GM19397 (cell line): Measurements from ENCODE around the gene RANBP6.
"Not testable (repeated sequence)": the region's sequence is repeated elsewhere in the genome, so short reads cannot be mapped to it uniquely, and the experiment has no call there.

ENCODE experiments used
- ATAC-seq: cut with Tn5 transposase; IDR thresholded peaks from one replicate; pipeline ENCODE4 v1.9.1; 2021; ENCODE audit warnings: mild to moderate bottlenecking, moderate library complexity; ENCODE audit not compliant: unreplicated experiment

The RANBP6 gene

DNA sequence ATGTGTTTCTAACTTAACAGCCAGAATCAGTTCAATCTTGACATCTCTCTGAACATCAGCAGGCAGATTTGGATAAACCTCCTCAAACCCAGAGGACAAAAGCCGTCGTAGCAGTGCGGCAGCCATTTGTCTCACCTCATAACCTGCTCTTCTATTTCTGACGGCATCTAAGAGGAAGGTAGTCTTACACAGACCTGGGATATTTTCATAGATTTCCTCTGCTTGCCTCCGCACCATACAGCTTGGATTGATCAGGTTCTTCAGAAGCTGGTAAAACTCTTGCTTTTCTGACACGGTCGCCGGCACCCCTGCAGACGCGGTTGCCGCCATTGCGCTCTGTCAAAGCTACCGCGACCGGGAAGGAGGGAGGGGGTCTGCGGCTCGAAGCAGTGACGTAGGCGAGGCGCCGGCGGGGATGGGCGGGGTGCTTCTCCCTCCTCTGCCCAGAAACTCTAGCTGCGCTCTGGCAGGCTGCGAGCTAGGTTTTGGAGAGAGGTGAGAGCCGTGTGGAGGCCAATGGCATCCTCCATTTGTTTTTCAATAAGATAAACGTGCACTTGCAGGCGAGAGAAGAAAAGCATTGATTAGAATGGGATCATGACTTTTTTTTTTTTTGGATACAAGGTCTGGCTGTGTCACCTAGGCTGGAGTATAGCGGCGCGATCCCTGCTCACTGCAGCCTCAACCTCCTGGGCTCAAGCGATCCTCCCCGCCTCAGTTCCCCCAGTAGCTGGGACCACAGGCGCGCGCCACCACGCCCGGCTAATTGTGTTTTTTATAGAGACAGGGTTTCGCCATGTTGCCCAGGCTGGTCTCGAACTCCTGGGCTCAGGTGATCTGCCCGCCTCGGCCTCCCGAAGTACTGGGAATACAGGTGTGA lies at the start of gene RANBP6:
TSS of gene RANBP6 (minus strand) at position 347 of the 880 bp plus-strand sequence. CDS start at position 330, 17 bp downstream.
- peak; percentile 99 for ATAC-seq

DNA sequence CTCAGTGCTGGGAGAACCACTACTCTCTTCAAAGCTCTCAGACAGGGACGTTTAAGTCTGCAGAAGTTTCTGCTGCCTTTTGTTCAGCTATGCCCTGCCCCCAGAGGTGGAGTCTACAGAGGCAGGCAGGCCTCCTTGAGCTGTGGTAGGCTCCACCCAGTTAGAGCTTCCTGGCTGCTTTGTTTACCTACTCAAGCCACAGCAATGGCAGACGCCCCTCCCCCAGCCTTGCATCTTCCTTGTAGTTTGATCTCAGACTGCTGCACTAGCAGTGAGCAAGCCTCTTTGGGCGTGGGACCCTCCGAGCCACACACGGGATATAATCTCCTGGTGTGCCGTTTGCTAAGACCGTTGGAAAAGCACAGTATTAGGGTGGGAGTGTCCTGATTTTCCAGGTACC lies 47.7 kb upstream of the RANBP6 start:
- not testable (repeated sequence) for ATAC-seq

DNA sequence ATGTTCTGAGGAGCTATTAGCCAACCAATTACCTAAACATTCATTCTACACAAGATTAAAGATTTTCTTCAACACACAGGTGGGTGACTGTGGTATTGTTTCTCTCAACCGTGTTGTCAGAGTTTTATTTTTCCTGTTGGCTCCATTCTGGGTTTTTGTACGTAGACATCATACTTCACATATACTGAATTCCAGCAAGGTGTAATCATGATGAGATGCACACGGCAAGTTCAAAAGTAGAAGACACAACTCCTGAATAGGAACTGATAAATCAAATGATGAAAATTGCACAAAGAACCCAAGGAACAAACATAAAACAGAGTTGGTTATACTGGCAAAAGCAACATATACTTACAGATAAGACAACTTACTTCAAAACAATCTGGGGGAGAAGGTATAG lies 40.2 kb upstream of the RANBP6 start:
- ATAC-seq: no peak

DNA sequence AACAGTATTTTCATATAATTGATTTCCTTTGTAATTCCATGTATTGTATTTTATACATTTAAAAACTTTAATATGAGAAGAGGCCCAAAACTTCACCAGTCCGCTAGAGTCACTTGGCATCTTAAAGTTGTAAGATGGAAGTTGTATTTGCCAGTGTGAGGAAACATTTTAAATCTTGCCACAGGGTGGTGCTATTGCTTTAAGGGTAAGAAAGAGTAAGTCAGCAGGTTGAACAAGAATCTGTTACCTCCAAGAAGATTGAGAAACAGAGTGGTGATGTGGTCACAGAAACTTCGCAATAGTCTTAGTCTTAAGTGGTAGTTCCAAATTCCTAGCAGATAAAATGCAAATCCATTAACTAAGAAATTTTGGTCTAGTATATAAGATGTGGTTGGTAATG lies 39.8 kb upstream of the RANBP6 start:
- no peak for ATAC-seq

DNA sequence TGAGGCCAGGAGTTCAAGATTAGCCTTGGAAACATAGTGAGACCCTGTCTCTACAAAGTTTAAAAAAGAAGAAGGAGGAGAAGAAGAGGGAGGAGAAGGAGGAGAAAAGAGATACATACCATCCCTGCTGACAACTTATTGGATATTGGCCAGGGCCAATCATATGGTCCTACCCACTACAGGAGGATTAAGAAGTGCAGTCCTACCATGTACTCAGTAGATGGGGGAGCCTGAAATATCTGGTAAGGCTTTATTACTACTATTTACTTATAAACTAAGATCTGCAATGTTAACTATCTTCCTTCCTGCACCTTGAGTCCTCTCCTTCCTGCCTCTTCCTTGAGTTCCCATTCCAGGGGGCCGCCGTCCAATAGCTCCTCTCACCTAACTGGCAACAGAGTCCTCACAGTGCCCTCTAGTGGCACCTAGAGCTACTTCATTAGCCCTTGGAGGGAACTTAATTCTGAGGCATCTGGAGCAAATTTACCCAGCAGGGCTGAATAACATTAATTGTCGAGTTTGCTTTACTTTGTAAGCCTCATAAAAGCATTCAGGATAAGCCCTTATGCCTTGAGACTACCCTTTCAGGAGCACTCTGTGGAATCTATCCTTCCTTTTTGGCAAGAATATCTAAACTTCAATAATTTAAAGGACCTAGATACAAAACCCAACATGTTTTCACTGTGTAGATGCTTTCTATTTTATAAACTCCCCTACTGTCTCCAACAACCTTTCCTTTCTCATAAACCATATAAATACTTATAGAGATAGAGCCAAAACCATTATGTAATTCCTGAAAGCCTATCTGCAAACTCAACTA lies 39.1 kb upstream of the RANBP6 start:
- ATAC-seq: no peak

DNA sequence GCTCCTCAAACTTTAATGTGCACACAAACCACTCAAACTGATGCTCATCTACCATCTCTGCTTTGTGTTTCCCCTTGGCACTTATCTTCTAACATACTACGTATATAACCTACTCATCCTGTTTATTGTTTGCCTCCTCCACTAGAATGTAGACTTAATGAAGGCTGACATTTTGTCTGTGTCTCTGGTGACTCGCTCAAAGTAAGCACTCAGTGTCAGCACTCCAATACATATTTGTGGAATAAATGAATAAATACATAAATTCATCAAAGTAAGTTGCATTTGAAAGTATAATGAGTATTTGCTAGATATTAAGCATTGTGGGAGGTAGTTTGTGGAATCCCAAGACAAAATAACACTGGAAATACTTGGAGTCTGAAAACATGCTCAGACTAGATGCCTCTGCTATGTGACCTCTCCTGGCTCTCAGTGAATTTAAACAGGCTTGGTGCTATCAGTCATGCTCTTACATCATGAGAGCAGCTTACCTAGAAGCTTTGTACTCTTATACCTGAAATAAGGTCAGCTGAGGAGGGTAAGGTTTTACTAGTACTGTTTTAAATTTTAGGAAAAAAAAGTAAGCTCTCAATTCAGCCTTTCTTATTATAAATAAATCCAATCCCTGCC lies 37.0 kb upstream of the RANBP6 start:
- no peak for ATAC-seq

DNA sequence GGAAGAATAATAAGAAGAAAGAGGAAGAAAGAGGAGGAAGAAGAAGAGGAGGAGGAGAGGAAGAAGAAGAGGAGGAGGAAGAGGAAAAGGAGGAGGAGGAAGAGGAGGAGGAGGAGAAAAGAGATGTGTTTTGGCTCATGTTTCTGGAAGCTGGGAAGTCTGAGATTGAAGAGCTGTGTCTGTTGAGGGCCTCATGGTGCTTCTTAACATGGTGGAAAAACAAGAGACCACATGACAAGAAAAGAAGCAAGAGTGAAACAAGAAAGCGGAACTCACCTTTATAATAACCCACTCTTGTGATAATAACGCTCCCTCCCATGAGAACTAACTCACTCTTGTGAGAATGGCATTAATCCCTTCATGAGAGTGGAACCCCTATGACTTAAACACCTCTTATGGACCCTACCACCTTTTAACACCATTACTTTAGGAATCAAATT lies 36.1 kb upstream of the RANBP6 start:
- ATAC-seq: peak; percentile 46

DNA sequence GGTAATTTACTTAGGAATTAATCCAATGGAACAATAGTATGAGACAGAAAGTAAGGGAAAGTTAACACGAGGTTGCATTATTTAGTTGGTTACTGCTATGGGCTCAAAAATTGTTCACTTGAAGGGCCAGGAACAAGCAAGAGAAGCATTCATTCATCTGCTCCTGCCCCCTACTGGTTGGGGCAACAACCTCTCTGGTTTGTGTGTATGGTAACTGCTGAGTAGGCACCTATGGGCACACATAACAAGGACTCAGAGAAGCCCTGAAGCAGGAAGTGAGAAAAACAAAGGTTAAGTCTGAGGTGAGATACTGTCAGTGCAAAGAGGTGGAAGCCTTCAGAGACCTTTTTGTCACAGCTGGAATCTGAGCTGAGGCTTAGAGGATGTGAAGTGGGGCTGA lies 34.4 kb upstream of the RANBP6 start:
- peak; percentile 44 for ATAC-seq

DNA sequence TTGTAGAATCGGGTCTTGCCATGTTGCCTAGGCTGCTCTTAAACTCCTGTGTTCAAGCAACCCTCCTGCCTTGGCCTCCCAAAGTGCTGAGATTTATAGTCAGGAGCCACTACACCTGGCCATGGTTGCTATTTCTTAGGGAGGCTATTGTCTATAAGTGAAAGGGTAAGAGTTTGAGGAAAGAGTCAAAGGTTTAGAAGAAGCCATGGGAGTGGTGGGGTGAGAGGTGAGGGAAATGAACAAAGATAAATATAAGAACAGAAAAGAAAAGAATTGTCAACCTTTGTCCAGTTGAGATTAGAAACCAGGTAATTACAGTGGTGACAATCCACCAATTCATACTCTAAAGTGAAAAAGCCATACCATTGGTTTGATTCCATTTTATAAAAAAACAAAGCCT lies 32.6 kb upstream of the RANBP6 start:
- no peak for ATAC-seq

DNA sequence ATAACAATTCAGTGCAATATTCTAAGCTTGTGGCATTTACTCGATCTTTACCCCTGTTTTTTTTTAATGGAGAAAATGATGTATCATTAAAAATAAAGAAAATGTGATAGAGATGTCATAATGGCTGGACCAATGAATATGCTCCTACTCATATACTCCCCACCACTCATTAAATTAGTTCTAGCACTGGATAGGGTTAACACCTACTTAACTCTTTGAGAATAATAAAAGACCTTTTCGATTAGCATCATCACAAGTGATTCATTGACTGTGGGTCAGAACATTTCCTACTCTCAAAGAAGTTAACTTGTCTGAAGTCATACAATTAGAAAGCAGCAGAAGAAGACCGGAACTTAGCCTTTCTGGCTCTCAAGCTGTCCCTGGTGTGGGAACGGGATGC lies 31.6 kb upstream of the RANBP6 start:
- no peak for ATAC-seq

DNA sequence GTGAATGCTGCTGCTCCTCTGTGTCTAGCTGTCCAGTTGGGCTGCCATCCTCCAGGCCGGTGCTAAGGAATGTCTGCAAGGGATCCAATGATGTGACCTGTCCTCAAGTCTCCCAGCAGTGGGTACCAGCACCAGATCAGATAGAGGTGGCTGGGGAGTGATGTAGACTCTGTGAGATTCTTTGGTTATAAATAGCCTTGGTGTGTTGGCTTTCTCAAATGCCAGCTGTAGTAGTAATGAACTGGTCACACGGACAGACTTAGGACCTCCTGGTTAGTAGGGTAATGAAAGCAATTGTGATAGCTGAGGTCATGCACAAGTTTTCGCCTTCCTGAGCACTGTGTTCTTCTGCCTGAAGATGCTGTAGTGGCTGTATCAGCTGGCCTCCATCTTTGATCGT lies 29.9 kb upstream of the RANBP6 start:
- ATAC-seq: no peak

DNA sequence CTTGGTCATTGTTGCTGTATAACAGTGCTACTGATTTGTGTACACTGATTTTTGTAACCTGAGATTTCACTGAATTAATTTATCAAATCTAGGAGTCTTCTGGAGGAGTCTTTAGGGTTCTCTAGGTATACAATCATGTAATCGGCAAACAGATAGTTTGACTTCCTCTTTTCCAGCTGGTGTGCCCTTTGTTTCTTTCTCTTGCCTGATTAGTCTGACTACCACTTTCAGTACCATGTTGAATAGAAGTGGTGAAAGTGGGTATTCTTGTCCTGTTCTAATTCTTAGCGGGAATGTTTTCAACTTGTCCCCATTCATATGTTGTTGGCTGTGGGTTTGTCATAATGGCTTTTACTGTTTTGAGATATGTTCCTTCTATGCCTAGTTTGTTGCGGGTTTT lies 24.7 kb upstream of the RANBP6 start:
- ATAC-seq: no peak

DNA sequence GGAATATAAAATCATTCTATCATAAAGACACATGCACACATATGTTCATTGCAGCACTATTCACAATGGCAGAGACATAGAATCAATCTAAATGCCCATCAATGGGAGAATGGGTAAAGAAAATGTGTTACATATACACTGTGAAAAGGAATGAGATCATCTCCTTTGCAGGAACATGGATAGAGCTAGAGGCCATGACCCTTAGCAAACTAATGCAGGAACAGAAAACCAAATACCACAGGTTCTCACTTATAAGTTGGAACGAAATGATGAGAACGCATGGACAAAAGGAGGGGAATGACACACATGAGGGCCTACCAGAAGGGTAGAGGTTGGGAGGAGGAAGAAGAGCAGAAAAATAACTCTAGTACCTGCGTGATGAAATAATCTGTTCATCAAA lies 21.0 kb upstream of the RANBP6 start:
- ATAC-seq: no peak

DNA sequence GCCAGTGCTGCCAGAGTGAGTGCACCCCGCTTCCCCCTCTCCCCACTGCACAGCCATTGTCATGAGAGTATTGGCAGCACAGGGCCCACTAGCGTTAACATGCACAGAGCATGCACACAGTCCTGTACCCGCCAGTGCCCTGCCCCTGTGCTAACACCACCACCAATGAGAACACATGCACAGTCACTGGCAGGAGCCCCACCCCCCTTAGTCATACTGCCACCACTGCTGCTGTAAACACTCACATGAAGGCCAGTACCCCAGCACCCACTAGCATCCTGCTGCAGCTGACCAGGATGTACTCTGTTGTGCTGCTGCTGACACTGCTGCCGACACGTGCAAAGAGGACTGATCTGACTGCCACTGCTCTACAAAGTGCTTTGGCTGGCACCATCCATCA lies 19.5 kb upstream of the RANBP6 start:
- no peak for ATAC-seq

DNA sequence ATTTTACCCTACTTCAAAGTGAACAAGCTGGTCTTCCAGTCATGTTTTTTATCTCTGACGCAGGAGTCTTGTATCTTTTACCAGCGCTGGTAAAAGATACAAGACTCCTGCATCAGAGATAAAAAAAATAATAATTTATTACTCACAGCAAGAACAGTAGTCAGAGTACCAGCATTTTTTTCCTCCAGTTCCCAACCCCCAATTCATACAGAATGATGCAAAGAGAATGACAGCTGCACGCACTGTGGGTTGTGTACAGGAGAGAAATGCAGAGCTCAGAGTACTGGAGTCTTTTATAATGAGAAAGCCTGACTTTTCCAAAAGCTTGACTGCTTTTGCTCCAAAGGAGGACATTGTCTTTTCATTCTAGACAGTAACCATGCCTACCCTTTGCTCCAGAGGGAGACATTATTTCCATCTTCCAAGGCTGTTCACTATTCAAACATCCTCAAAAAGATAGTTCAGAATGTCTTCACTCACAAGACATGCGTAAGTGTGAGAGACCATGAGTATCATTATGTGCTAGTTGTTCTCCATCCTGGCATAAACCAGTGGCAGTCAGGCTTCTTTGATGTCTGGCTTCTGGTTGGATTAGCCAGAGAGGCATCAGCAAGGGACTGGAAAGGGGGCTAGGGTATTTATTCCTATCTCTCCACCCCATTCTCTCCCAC lies 14.3 kb upstream of the RANBP6 start:
- ATAC-seq: no peak

DNA sequence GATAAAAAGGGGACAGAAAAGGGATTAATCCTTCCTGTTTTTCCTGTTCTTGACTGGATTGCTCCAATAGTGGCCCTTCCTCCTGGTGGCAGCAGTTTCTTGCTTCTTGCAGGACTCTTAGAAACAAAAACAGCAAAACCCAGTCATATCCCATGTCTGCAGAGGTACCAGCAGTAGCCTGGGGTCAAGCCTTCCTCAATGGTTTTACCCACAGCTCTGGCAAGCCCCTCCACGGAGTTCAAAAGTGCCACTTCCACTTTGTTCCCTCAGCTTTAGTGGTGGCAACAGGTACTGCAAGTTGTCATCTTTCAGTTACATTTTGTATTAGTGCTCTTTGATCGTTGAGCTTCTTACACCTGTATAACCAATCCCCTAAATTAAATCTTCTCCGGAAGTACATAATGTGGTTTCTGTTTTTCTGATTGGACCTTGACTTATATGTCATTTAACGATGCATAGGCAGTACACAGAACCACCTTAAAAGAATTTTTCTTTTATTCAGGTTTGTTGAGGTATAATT lies 8.7 kb upstream of the RANBP6 start:
- no peak for ATAC-seq

DNA sequence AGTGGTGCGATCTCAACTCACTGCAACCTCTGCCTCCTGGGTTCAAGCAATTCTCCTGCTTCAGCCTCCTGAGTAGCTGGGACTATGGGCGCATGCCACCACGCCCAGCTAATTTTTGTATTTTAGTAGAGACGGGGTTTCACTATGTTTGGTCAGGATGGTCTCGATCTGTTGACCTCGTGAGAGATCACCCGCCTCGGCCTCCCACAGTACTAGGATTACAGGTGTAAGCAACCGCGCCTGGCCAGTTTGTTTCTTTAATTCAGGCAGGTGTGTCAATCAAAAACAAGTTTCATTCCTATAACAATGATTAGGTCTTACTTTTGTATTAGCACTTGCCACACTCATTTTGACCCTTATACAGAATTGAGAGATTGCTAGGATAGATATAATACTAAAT lies 1.6 kb upstream of the RANBP6 start:
- not testable (repeated sequence) for ATAC-seq

DNA sequence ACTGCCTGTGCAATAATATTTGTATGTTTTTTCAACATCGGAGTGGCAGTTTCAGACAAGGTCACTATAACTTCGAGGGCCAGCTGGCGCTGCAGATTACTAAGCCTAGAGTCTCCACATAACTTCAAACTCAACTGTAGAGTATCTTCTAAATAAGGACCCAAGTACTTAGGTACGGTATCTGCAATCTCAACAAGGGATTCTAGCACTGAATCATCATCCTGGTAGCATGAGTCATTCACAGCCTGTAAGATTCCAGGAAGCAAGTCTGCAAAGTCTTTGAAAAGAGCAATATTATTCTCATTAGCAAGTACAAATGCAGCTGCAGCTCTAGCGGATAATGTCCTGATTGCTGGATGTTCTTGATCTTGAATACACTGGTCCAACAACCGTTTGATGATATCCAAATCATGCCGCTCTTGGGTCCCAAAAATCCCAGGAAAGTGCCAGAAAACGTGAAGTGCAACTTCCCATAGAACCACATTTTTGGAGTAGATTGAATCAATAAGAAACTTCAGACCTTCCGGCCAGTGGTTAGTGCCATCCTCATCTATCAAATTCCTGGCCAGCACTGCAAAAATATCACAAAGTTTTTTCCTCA lies 654 bp downstream of the RANBP6 start:
- ATAC-seq: no peak

DNA sequence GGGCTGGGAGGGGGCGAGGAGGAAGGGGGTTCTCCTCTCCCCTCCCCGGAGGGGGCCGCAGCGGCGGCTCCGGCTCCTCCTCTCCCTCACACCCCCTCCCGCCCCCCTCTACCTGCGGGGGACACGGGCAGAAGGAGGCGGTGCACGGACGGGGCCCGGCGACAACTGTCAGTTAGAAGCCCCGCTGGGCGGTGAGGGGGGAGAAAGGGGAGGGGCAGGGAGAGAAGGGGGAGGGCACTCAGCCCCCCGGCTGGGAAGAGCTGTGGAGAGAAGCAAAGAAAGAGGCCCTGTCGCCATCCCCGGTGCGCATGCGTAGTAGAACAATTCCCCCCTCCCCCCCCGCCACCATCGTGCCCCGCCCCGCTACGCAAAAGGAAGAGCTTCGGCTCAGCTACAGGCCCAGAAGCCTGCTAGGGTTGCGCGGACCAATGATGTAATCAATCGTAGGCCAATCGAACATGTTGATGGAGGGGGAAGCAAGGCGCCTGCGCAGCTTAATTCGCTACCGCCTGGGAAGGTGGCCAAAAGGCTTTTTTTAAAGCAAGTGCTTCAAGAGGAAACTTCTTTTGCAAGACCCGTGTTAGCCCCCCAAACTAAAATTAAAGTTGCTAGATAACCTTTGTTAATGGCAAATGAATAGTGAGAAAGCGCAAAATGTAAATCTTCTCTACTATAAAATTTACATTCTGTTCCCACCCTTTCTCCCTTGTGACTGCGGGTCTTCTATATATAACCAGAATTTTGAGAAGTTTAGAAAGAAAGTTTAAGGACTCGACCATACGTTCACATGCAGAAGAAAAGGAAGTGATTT lies 7.0 kb downstream of the RANBP6 start:
- ATAC-seq: peak; percentile 52
